ENCODE measurements around the gene LHFPL3. TPM values are rescaled to one million over a fixed set of nuclear protein-coding genes. Genes with fewer than 3 reads are reported as not detected.

Gene LHFPL3
- total and polyA plus RNA-seq, 9 donors = 0.04 to 0.53 (median 0.27) TPM; not detected in 4

- WGBS, 3 donors = 50 to 53% (median 53%) methylated on average over 7 of the region's 7 CpGs
- TF ChIP-seq EP300 (IDR thresholded peaks at IDR 0.05) (no peak), POLR2A (IDR thresholded peaks at IDR 0.05) (no peak), CTCF (IDR thresholded peaks at IDR 0.05) (peak in 1 of 3 donors; percentile 40)
- DNase-seq = peak in 4 of 5 donors; percentile 15 to 41 (median 32)
- Histone ChIP-seq H3K4me3 (no peak overlapping the region), H3K4me1 (ENCODE audit: insufficient read depth) (no peaks in the 10 kb centered on the region), H3K36me3 (no peaks in the 10 kb centered on the region), H3K9me3 (no peaks in the 10 kb centered on the region), H3K27ac (no peak overlapping the region), H3K27me3 (no peaks in the 10 kb centered on the region)
- intact Hi-C loops (cut with DNase I) = loop anchor here in 1 of 4 donors (5.0 kb wide), 1 partner anchor 616 kb away; no protein-coding TSS in a partner anchor
These were observed 520.0 kb downstream of the LHFPL3 start for GRCh38 chr7:104848138-104848990.

- no peak overlapping the region for H3K4me3 ChIP-seq
- no peaks in the 10 kb centered on the region for H3K27me3 ChIP-seq
- intact Hi-C loops (cut with DNase I) = no loop called here
- TF ChIP-seq EP300 (IDR thresholded peaks at IDR 0.05) = no peak
- TF ChIP-seq CTCF (IDR thresholded peaks at IDR 0.05) = no peak
- no peak for TF ChIP-seq POLR2A (IDR thresholded peaks at IDR 0.05)
- WGBS, 3 donors = 74 to 86% (median 81%) methylated on average over 1 of the region's 1 CpG
- H3K36me3 ChIP-seq = no peaks in the 10 kb centered on the region
- no peaks in the 10 kb centered on the region for H3K4me1 ChIP-seq (ENCODE audit: insufficient read depth)
- no peak overlapping the region for H3K27ac ChIP-seq
- no peaks in the 10 kb centered on the region for H3K9me3 ChIP-seq
- DNase-seq = no peak
These were observed 522.0 kb downstream of the LHFPL3 start for GRCh38 chr7:104850374-104850773.

GRCh38 chr7:104851268-104851667 lies 522.9 kb downstream of the LHFPL3 start:
- Histone ChIP-seq H3K36me3 (no peaks in the 10 kb centered on the region), H3K27me3 (no peaks in the 10 kb centered on the region), H3K4me3 (no peak overlapping the region), H3K27ac (no peak overlapping the region), H3K9me3 (no peaks in the 10 kb centered on the region), H3K4me1 (ENCODE audit: insufficient read depth) (no peaks in the 10 kb centered on the region)
- intact Hi-C loops (cut with DNase I) = no loop called here
- DNase-seq = no peak
- 79 to 86% (median 79%) methylated on average over 2 of the region's 2 CpGs for WGBS, 3 donors
- TF ChIP-seq POLR2A (IDR thresholded peaks at IDR 0.05) = no peak
- no peak for TF ChIP-seq CTCF (IDR thresholded peaks at IDR 0.05)
- TF ChIP-seq EP300 (IDR thresholded peaks at IDR 0.05) = no peak

GRCh38 chr7:104852386-104852785 lies 524.0 kb downstream of the LHFPL3 start:
- DNase-seq = no peak
- Histone ChIP-seq H3K36me3 (no peaks in the 10 kb centered on the region), H3K27me3 (no peaks in the 10 kb centered on the region), H3K9me3 (no peaks in the 10 kb centered on the region), H3K27ac (no peak overlapping the region), H3K4me3 (no peak overlapping the region), H3K4me1 (ENCODE audit: insufficient read depth) (no peaks in the 10 kb centered on the region)
- TF ChIP-seq CTCF (IDR thresholded peaks at IDR 0.05) = no peak
- TF ChIP-seq EP300 (IDR thresholded peaks at IDR 0.05) = no peak
- WGBS, 3 donors = 67 to 79% (median 78%) methylated on average over 1 of the region's 1 CpG
- intact Hi-C loops (cut with DNase I) = no loop called here
